HFF-Myc (cell line): ENCODE results near the gene AMIGO1.

Experiments used
- DNase-seq: peaks from one replicate; pipeline ENCODE4 v3.0.0-alpha.2; 2011; ENCODE audit warnings: low read depth; ENCODE audit errors: extremely low read depth
- H3K4me3 ChIP-seq: replicated peaks from 2 replicates; pipeline ENCODE4 v1.5.1; 2011; ENCODE audit warnings: low read depth, mild to moderate bottlenecking, control low read depth, low read length
- CTCF ChIP-seq: IDR thresholded peaks from 2 replicates; pipeline ENCODE4 v1.5.1; 2012; ENCODE audit warnings: mild to moderate bottlenecking, low read depth, low read length, control low read depth; ENCODE audit errors: missing control alignments

The AMIGO1 gene

GRCh38 chr1:109472779-109473178, 36.7 kb downstream of the AMIGO1 start:
- no peak overlapping the region for H3K4me3 ChIP-seq
- no peak for DNase-seq
- TF ChIP-seq CTCF, result no peak

- no peak overlapping the region for H3K4me3 ChIP-seq
- TF ChIP-seq CTCF, result no peak
- DNase-seq, result no peak
Observed at GRCh38 chr1:109470245-109470644, 39.3 kb downstream of the AMIGO1 start.

- no peak for DNase-seq
Observed at GRCh38 chr1:109468903-109469302, 40.6 kb downstream of the AMIGO1 start.

GRCh38 chr1:109468061-109468460, 41.5 kb downstream of the AMIGO1 start:
- DNase-seq, result no peak
- TF ChIP-seq CTCF, result no peak
- no peak overlapping the region for H3K4me3 ChIP-seq

More at GRCh38 chr1:109468903-109469302, 40.6 kb downstream of the AMIGO1 start:
- H3K4me3 ChIP-seq, result no peak overlapping the region
- TF ChIP-seq CTCF, result no peak

- DNase-seq, result no peak
- TF ChIP-seq CTCF, result no peak
- no peak overlapping the region for H3K4me3 ChIP-seq
Observed at GRCh38 chr1:109467301-109467777, 42.2 kb downstream of the AMIGO1 start.

GRCh38 chr1:109466452-109467300, 42.9 kb downstream of the AMIGO1 start, which contains the start of gene SYPL2:
SYPL2 (plus strand) TSS chr1:109466546; CDS start chr1:109466844, 298 bp downstream.
- no peak for DNase-seq
- TF ChIP-seq CTCF, result no peak
- peak within 1 kb of the TSS; percentile 35 for H3K4me3 ChIP-seq

- H3K4me3 ChIP-seq, result peak overlapping the region; percentile 35
- DNase-seq, result no peak
Observed at GRCh38 chr1:109466125-109466451, 43.4 kb downstream of the AMIGO1 start.

More at GRCh38 chr1:109466125-109466451, 43.4 kb downstream of the AMIGO1 start:
- no peak for TF ChIP-seq CTCF
